ENCODE results near the gene DBNL.

DBNL gene

DNA sequence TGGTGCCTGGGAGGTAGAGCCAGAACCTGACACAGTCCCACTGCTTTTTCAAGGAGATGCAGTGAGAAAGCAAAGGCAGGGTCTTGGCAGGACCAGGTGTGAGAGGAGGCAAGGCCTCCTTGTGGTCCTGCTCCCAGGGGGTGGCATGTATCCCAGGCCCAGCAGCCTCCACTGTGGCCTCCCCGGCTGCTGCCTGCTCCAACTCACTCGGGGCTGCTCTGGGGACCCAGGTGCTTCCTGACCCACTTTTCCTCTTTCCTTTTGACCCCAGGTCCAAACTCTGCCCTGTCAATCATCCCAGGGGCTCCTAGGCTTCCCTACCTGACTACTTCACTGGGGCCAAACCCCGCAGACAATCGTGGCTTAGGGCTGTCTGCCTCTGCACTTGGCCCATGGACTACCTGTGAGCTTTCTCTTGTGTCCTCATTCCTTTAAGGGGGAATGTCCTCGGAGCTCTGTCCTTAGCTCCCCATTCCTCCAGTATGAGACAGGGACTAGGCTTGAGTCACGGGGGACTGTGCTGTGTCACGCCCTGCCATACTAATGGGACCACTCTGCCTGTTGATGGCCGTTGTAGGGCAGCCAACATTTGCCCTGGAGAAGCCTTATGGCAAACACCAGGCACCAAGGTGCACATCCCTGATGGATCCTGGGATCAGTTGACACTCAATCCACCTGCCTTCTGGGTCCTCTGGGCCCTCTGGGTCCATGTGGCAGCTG is 58.5 kb downstream of the DBNL start:
- TF ChIP-seq, protein P1, sequence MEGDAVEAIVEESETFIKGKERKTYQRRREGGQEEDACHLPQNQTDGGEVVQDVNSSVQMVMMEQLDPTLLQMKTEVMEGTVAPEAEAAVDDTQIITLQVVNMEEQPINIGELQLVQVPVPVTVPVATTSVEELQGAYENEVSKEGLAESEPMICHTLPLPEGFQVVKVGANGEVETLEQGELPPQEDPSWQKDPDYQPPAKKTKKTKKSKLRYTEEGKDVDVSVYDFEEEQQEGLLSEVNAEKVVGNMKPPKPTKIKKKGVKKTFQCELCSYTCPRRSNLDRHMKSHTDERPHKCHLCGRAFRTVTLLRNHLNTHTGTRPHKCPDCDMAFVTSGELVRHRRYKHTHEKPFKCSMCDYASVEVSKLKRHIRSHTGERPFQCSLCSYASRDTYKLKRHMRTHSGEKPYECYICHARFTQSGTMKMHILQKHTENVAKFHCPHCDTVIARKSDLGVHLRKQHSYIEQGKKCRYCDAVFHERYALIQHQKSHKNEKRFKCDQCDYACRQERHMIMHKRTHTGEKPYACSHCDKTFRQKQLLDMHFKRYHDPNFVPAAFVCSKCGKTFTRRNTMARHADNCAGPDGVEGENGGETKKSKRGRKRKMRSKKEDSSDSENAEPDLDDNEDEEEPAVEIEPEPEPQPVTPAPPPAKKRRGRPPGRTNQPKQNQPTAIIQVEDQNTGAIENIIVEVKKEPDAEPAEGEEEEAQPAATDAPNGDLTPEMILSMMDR (conservative IDR thresholded peaks at IDR 0.05; ENCODE audit: low read length) = no peak
- no peak for DNase-seq (ENCODE audit: low read depth)
- H3K4me3 ChIP-seq (ENCODE audit: low read length) = no peak overlapping the region

DNA sequence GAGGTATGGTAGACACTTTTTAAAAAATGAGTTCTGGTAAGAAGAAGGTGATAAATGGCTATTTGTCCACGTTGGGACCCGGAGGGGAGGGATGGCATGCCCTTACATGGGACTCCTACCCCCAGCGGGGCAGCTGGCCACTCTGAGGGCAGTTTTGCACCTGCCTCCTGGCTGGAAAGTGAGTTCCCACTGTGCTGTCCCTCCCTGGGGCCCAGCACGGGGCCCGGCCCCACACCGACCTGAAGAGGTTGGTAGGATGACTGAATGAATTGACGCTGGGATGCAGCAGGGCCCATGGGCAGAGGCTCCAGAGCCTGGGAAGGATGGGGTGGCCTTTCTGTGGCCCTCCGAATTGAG is 59.0 kb downstream of the DBNL start:
- H3K4me3 ChIP-seq (ENCODE audit: low read length) = no peak overlapping the region; the same call in 1 of the 2 replicates
- TF ChIP-seq, protein P1 (conservative IDR thresholded peaks at IDR 0.05; ENCODE audit: low read length) = no peak
- no peak for DNase-seq (ENCODE audit: low read depth)

DNA sequence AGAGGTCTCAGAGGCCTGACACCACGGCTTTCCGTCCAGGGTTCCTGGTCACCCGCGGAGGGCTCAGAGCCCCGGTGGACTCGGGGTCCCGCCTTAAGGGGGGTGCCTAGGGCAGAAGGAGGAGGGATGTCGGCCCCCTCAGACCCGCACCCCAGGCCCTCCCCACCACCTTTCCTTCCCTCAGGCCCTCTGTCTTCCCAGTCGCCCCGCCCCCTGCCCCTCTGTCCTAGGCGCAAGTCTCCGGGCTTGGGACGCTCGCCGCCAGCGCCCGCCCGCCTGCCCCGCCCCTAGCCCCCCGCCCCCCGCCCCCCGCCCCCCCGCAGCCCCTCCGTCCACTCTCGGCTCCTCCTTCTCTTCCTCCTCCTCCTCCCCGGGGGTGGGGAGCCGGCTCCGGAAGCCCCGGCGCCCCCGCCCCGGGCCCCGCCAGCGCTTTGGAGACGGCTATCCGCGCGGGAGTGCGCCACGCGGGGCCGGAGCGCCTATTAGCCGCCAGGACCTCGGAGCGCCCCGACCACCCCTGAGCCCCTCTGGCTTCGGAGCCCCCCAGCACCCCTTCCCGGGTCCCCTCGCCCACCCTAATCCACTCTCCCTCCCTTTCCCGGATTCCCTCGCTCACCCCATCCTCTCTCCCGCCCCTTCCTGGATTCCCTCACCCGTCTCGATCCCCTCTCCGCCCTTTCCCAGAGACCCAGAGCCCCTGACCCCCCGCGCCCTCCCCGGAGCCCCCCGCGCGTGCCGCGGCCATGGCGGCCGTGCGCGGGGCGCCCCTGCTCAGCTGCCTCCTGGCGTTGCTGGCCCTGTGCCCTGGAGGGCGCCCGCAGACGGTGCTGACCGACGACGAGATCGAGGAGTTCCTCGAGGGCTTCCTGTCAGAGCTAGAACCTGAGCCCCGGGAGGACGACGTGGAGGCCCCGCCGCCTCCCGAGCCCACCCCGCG is 59.7 kb downstream of the DBNL start, which contains the start of gene AEBP1:
Gene AEBP1 (plus strand): TSS at position 423 of the 937 bp plus-strand sequence. CDS start 321 bp downstream, at position 744.
- peak within 1 kb of the TSS; percentile 95 for H3K4me3 ChIP-seq (ENCODE audit: low read length)
- DNase-seq (ENCODE audit: low read depth) = peak; percentile 44
- TF ChIP-seq, protein P1 (conservative IDR thresholded peaks at IDR 0.05; ENCODE audit: low read length) = no peak

DNA sequence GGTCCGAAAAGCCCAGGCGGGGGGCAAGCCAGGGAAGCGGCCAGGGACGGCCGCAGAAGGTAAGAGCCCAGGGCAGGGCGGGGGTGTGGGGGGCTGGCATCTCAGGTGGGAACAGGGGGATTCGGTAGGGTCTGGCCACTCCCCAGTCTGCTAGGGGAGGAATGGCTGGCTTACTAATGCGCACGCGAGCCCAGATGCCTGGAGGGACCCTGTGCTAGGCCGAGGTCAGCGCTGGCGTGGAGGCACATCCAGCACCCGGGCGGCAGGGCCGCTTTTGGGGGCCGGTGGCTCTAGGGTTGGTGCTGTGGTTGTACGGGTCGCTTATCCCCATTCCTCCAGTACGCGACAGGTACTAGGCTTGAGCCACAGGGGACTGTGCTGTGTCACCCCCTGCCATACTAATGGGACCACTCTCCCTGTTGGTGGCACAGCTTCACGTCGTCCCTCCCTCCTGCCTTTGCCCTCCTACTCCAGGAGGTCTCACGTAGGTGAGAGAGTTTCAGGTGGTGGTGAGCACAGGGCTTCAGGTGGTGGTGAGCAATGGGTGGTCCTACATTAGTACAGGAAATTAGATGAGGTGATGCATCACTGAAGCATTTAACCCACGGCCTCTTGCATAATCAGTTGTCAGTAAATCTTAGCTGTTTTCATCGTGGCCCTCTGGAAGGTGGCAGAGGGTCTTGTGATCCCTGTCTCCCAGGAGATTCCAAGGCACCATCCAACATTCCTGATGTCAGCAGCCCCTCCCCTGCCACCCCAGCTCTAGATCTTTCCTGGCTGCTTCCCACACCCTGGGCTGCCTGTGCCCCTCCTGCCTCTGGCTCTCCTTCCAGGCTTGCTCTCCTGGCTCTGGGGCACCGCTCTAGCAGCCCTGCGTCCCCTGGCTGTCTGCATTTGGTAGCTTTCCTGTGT is 60.6 kb downstream of the DBNL start:
- peak overlapping the region; percentile 95 for H3K4me3 ChIP-seq (ENCODE audit: low read length)
- TF ChIP-seq, protein P1 (conservative IDR thresholded peaks at IDR 0.05; ENCODE audit: low read length) = peak; percentile 22; the same call in 1 of the 2 replicates
- peak; percentile 90 for DNase-seq (ENCODE audit: low read depth)

DNA sequence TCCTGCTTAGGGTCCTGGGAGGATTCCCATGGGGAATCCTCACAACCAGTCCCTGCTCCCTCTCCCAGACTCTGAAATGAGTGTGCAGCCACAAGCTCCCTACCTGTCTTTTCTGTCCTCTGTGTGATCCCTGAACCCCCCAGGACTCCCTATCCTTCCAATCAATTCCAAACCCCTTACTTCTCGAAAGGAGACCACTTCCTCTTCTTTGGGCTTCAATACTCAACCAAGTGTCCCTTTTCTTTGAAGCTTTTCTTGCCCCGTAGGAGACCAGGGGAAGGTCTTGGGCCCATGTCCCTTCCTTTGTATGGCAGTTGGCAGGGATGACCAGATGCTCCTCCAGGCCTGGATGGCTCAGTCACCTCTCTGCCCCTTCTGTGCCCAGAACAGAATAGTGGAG is 61.3 kb downstream of the DBNL start:
- H3K4me3 ChIP-seq (ENCODE audit: low read length) = peak overlapping the region; percentile 95
- TF ChIP-seq, protein P1 (conservative IDR thresholded peaks at IDR 0.05; ENCODE audit: low read length) = no peak
- DNase-seq (ENCODE audit: low read depth) = no peak

DNA sequence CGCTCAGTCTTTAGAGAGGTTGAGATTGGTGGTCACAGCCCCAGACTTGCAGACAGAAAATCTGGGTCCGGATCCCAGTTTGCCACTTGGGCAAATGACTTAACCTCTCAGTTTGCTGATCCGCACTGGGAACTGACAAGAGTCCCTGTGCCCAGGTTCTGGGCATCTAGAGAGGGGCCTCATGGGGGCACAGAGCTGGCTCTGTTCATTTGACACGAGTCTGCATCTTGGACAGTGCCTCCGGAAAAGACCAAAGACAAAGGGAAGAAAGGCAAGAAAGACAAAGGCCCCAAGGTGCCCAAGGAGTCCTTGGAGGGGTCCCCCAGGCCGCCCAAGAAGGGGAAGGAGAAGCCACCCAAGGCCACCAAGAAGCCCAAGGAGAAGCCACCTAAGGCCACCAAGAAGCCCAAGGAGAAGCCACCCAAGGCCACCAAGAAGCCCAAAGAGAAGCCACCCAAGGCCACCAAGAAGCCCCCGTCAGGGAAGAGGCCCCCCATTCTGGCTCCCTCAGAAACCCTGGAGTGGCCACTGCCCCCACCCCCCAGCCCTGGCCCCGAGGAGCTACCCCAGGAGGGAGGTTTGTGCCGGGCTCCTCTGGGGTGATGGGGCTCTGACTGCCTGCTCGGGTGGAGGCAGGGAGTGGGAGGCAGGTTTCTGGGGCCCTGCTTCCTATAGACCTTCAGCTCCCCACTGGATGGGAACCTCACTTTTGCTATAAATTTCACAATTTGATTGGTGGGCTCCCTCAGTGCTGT is 62.0 kb downstream of the DBNL start:
- peak overlapping the region; percentile 95 for H3K4me3 ChIP-seq (ENCODE audit: low read length)
- DNase-seq (ENCODE audit: low read depth) = no peak
- TF ChIP-seq, protein P1 (conservative IDR thresholded peaks at IDR 0.05; ENCODE audit: low read length) = no peak
